Calu3 (cell line): ENCODE data around the gene HMCN2. TPM values are rescaled to one million over a fixed set of nuclear protein-coding genes. Genes with fewer than 3 reads are reported as not detected.

Source experiments
- BruUV-seq: library from RNA; stranded (reverse); fragments of 400-500 nt; replicated peaks from 2 replicates; lab custom pipeline; 2021; lab: Mats Ljungman, UMichigan
- CTCF ChIA-PET: fragments of 300-600 bp; sonication (Branson Sonifier 250); formaldehyde crosslinking; loops from one replicate; lab custom pipeline; 2022; ENCODE audit warnings: antibody characterized with exemption; lab: Charles Lee
- DNase-seq: peaks from one replicate; pipeline ENCODE4 v3.0.0; 2022
- H3K27ac Mint-ChIP-seq: one replicate; pipeline ENCODE4 v1.8.0; 2022; ENCODE audit warnings: mixed read lengths; ENCODE audit not compliant: unreplicated experiment
- H3K27me3 Mint-ChIP-seq: one replicate; pipeline ENCODE4 v1.8.0; 2022; ENCODE audit warnings: mixed read lengths; ENCODE audit not compliant: unreplicated experiment
- H3K36me3 Mint-ChIP-seq: one replicate; pipeline ENCODE4 v1.8.0; 2022; ENCODE audit warnings: mild to moderate bottlenecking, moderate library complexity, mixed read lengths; ENCODE audit not compliant: insufficient read depth, unreplicated experiment
- H3K4me1 Mint-ChIP-seq: one replicate; pipeline ENCODE4 v1.8.0; 2022; ENCODE audit warnings: mild to moderate bottlenecking, low read depth, mixed read lengths; ENCODE audit not compliant: unreplicated experiment
- H3K4me3 Mint-ChIP-seq: one replicate; pipeline ENCODE4 v1.8.0; 2022; ENCODE audit warnings: mild to moderate bottlenecking, low read depth, moderate library complexity, mixed read lengths; ENCODE audit not compliant: unreplicated experiment
- H3K9me3 Mint-ChIP-seq: one replicate; pipeline ENCODE4 v1.8.0; 2022; ENCODE audit warnings: low read depth, mixed read lengths; ENCODE audit not compliant: unreplicated experiment
- CTCF ChIP-seq: fragments of 200-600 bp; IDR thresholded peaks from one replicate; pipeline ENCODE4 v1.8.0; 2022; ENCODE audit warnings: antibody characterized with exemption; ENCODE audit not compliant: unreplicated experiment
- intact Hi-C: fragments of 100-400 bp; cut with micrococcal nuclease; formaldehyde crosslinking; loops from one replicate; pipeline ENCODE4 v1.10.0; 2022; ENCODE audit not compliant: unreplicated experiment
- total RNA-seq: library from RNA; stranded (reverse); gene quantifications from 2 replicates; pipeline ENCODE4 v1.2.3, GENCODE V29; 2022

Gene HMCN2
- total RNA-seq, 1 experiment from 2014 or later: not detected

GRCh38 chr9:130320723-130321481 is 55.3 kb downstream of the HMCN2 start:
- H3K27me3 Mint-ChIP-seq: peaks cover 100% of the 10 kb centered on the region
- no peaks in the 10 kb centered on the region for H3K36me3 Mint-ChIP-seq
- no peaks in the 10 kb centered on the region for H3K9me3 Mint-ChIP-seq
- intact Hi-C loops: no loop called here
- CTCF ChIA-PET: no interaction called here
- no peak for TF ChIP-seq CTCF
- DNase-seq: peak; percentile 43
- no peak overlapping the region for H3K27ac Mint-ChIP-seq
- BruUV-seq: no TSS peak
- no peak overlapping the region for H3K4me3 Mint-ChIP-seq
- H3K4me1 Mint-ChIP-seq: no peaks in the 10 kb centered on the region

GRCh38 chr9:130321539-130321938 is 56.0 kb downstream of the HMCN2 start:
- H3K9me3 Mint-ChIP-seq: no peaks in the 10 kb centered on the region
- no peak overlapping the region for H3K4me3 Mint-ChIP-seq
- peaks cover 100% of the 10 kb centered on the region for H3K27me3 Mint-ChIP-seq
- BruUV-seq: no TSS peak
- DNase-seq: no peak
- intact Hi-C loops: no loop called here
- CTCF ChIA-PET: no interaction called here
- no peaks in the 10 kb centered on the region for H3K36me3 Mint-ChIP-seq
- no peak for TF ChIP-seq CTCF
- H3K4me1 Mint-ChIP-seq: no peaks in the 10 kb centered on the region
- no peak overlapping the region for H3K27ac Mint-ChIP-seq

- no peak for TF ChIP-seq CTCF
- no peak overlapping the region for H3K4me3 Mint-ChIP-seq
- CTCF ChIA-PET: interaction anchor here (0.6 kb wide), 1 partner anchor 36 kb away, joined by 7 read pairs; no protein-coding TSS in a partner anchor
- DNase-seq: no peak
- H3K36me3 Mint-ChIP-seq: no peaks in the 10 kb centered on the region
- no peaks in the 10 kb centered on the region for H3K4me1 Mint-ChIP-seq
- no TSS peak for BruUV-seq
- peaks cover 98% of the 10 kb centered on the region for H3K27me3 Mint-ChIP-seq
- intact Hi-C loops: no loop called here
- no peak overlapping the region for H3K27ac Mint-ChIP-seq
- H3K9me3 Mint-ChIP-seq: no peaks in the 10 kb centered on the region
These were observed 57.6 kb downstream of the HMCN2 start for GRCh38 chr9:130323051-130323745.

GRCh38 chr9:130325921-130326320 is 60.4 kb downstream of the HMCN2 start:
- Mint-ChIP-seq H3K4me1 (no peaks in the 10 kb centered on the region), H3K9me3 (no peaks in the 10 kb centered on the region), H3K27me3 (peaks cover 98% of the 10 kb centered on the region), H3K27ac (no peak overlapping the region), H3K4me3 (no peak overlapping the region), H3K36me3 (no peaks in the 10 kb centered on the region)
- intact Hi-C loops: no loop called here
- BruUV-seq: no TSS peak
- CTCF ChIA-PET: no interaction called here
- no peak for DNase-seq
- no peak for TF ChIP-seq CTCF
